Measurements from ENCODE around the gene PRKCZ. TPM values are rescaled to one million over a fixed set of nuclear protein-coding genes. Genes with fewer than 3 reads are reported as not detected.

The PRKCZ gene
- total RNA-seq, 1 donor from 2014 or later = 32.6 TPM

DNA sequence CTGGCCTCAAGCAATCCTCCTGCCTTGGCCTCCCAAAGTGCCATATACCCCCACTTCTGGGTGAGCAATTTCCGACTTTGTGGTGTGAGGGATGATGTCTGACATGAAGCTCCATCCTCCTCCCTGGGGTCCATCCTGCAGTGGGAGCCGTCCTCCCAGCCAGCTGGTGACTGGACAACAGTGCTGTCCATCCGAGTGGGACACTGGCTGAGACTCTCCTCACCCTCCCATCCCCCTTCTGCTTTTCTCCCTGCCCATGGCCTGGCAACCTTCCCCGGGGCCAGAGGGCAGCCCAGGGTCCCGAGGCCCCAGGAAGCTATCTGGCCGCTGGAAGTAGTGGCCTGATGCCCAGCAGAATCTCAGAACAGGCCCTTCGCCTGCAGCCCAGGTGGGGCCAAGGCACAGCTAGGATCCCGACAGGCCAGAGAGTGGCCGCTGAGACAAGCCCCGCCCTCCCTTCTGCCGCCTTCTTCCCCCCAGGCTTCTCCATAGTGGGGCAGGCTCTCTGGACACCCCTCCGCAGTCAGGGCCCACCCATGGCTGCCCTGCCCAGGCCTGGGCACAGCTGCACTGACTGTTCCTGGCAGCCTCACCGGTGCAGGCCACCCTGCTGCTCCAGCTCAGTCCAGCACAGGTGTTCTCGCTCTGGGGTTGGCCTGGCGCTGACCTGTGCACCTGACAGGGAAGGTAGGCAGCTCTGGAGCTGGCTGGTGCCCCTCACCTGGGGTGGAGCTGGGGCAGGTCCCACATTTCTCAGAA lies 152.8 kb downstream of the PRKCZ start:
- Histone ChIP-seq H3K36me3 (ENCODE audit: insufficient read depth, low read length) (no peaks in the 10 kb centered on the region), H3K9me3 (ENCODE audit: insufficient read depth, low read depth, low read length) (no peaks in the 10 kb centered on the region), H3K27me3 (ENCODE audit: insufficient read depth, low read length) (no peaks in the 10 kb centered on the region), H3K4me3 (ENCODE audit: insufficient read depth, low read depth, low read length) (no peak overlapping the region), H3K27ac (ENCODE audit: low read depth, low read length) (no peak overlapping the region), H3K79me2 (ENCODE audit: insufficient read depth, low read length) (peaks cover 3% of the 10 kb centered on the region), H3K4me1 (ENCODE audit: insufficient read depth, low read length) (peaks cover 34% of the 10 kb centered on the region), H4K20me1 (ENCODE audit: insufficient read depth, low read length) (no peaks in the 10 kb centered on the region), H3K9ac (ENCODE audit: low read length) (no peak overlapping the region), H3K4me2 (ENCODE audit: low read length) (no peak overlapping the region), H2AFZ (ENCODE audit: low read depth, low read length) (no peak overlapping the region)
- no peaks in the 10 kb centered on the region for H3K9me3 Mint-ChIP-seq (ENCODE audit: unreplicated experiment)
- no peak overlapping the region for H3K27ac Mint-ChIP-seq (ENCODE audit: unreplicated experiment)
- TF ChIP-seq, protein P1, sequence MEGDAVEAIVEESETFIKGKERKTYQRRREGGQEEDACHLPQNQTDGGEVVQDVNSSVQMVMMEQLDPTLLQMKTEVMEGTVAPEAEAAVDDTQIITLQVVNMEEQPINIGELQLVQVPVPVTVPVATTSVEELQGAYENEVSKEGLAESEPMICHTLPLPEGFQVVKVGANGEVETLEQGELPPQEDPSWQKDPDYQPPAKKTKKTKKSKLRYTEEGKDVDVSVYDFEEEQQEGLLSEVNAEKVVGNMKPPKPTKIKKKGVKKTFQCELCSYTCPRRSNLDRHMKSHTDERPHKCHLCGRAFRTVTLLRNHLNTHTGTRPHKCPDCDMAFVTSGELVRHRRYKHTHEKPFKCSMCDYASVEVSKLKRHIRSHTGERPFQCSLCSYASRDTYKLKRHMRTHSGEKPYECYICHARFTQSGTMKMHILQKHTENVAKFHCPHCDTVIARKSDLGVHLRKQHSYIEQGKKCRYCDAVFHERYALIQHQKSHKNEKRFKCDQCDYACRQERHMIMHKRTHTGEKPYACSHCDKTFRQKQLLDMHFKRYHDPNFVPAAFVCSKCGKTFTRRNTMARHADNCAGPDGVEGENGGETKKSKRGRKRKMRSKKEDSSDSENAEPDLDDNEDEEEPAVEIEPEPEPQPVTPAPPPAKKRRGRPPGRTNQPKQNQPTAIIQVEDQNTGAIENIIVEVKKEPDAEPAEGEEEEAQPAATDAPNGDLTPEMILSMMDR (IDR thresholded peaks at IDR 0.05; ENCODE audit: insufficient read depth, low read depth, low read length) = no peak
- no peak for TF ChIP-seq EZH2 (IDR thresholded peaks at IDR 0.05; ENCODE audit: insufficient read depth, low read length)
- H3K4me3 Mint-ChIP-seq (ENCODE audit: unreplicated experiment) = no peak overlapping the region
- DNase-seq (ENCODE audit: low read depth) (no peak), FAIRE-seq (no peak)
- H3K27me3 Mint-ChIP-seq (ENCODE audit: low read depth, unreplicated experiment) = peaks cover 3% of the 10 kb centered on the region
- H3K36me3 Mint-ChIP-seq (ENCODE audit: low read depth, unreplicated experiment) = no peaks in the 10 kb centered on the region
- peaks cover 4% of the 10 kb centered on the region for H3K4me1 Mint-ChIP-seq (ENCODE audit: low read depth, unreplicated experiment)

DNA sequence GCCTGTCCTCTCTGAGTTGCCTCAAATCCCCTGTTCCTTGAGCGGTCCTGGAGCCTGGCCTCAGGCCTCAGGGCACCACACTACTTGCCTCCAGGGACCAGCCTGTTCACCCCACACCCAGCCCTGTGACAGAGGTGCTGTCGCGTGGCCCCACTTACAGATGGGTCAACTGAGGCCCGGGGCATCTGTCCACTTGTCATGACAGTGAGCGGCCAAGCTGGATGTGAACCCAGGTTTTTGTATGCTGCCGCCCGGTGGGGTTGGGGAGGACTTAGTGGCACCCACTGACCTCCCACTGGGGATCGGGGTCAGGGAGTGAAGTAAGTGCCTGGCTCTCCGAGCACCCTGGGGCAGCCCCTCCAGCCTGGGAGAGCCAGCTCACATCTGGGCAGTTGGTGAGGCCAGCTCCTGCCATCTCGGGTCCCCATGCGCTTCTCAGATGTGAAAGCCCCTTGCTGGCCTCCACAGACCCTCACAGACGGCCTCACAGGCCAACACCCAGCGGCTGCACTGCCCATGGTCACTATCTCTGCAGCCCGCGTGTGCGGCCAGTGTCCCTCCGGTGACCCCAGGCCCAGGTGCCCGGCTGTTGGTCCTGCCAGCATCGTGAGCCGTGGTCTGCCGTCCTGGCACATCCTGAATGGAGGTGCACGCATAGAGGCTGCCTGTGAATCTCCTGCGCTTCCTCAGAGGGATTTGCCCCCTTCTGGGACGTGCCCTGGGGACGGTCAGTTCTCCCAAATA lies 153.6 kb downstream of the PRKCZ start:
- Mint-ChIP-seq H3K4me3 (ENCODE audit: unreplicated experiment) (no peak overlapping the region), H3K36me3 (ENCODE audit: low read depth, unreplicated experiment) (no peaks in the 10 kb centered on the region), H3K4me1 (ENCODE audit: low read depth, unreplicated experiment) (peaks cover 4% of the 10 kb centered on the region), H3K9me3 (ENCODE audit: unreplicated experiment) (no peaks in the 10 kb centered on the region), H3K27me3 (ENCODE audit: low read depth, unreplicated experiment) (peaks cover 3% of the 10 kb centered on the region), H3K27ac (ENCODE audit: unreplicated experiment) (no peak overlapping the region)
- H3K27ac ChIP-seq (ENCODE audit: low read depth, low read length) = peak overlapping the region; percentile 53
- H3K27me3 ChIP-seq (ENCODE audit: insufficient read depth, low read length) = no peaks in the 10 kb centered on the region
- H3K4me2 ChIP-seq (ENCODE audit: low read length) = peak overlapping the region; percentile 93
- H3K4me1 ChIP-seq (ENCODE audit: insufficient read depth, low read length) = peaks cover 40% of the 10 kb centered on the region
- no peaks in the 10 kb centered on the region for H3K9me3 ChIP-seq (ENCODE audit: insufficient read depth, low read depth, low read length)
- peak overlapping the region; percentile 82 for H2AFZ ChIP-seq (ENCODE audit: low read depth, low read length)
- DNase-seq (ENCODE audit: low read depth) = no peak
- FAIRE-seq = no peak
- H3K9ac ChIP-seq (ENCODE audit: low read length) = peak overlapping the region; percentile 69
- no peaks in the 10 kb centered on the region for H4K20me1 ChIP-seq (ENCODE audit: insufficient read depth, low read length)
- peak overlapping the region; percentile 60 for H3K4me3 ChIP-seq (ENCODE audit: insufficient read depth, low read depth, low read length)
- peaks cover 3% of the 10 kb centered on the region for H3K79me2 ChIP-seq (ENCODE audit: insufficient read depth, low read length)
- TF ChIP-seq, protein P1 (IDR thresholded peaks at IDR 0.05; ENCODE audit: insufficient read depth, low read depth, low read length) = no peak
- TF ChIP-seq EZH2 (IDR thresholded peaks at IDR 0.05; ENCODE audit: insufficient read depth, low read length) = no peak
- no peaks in the 10 kb centered on the region for H3K36me3 ChIP-seq (ENCODE audit: insufficient read depth, low read length)

Measured in astrocyte (in vitro differentiated cells and primary cell).